ENCODE measurements around the gene EPB41L3. TPM values are rescaled to one million over a fixed set of nuclear protein-coding genes. Genes with fewer than 3 reads are reported as not detected.

Gene EPB41L3
- polyA plus RNA-seq, 1 donor (not counting 4 experiments of a cell fraction or from before 2014, with no cell fraction given): 0.39 TPM

DNA sequence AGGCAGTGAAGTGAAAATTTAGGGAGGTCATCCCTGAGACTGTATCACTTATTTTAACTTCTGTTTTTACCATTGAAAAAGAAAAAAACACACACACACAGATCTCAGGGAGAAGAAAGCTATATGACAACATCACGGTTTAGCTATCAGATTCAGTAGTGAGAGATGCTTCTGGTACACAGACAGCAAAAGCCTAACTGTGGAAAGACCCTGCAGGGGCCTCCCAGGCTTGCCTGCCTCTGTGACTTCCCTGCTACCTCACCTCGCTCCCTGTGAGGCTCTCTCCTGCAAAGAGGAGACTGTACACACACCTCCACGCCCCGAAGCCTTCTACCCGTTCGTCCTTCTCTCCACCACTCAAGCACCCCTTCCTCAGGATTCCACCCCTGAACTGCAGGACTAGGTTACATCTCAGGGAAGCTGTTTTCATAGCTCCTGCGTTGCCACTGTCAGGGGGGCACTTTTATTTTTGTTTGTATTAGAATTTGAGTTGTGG, 86.3 kb downstream of the EPB41L3 start:
- Histone ChIP-seq H3K9me3 (ENCODE audit: control insufficient read depth, low read depth, low read length) (no peaks in the 10 kb centered on the region), H3K27me3 (ENCODE audit: control insufficient read depth, extremely low read depth, insufficient read depth, low read length) (no peaks in the 10 kb centered on the region), H3K4me3 (ENCODE audit: control insufficient read depth in 2 of 3, extremely low read depth in 1 of 3, insufficient read depth in 2 of 3, low read depth in 1 of 3, low read length in 3 of 3) (no peak overlapping the region), H3K9me1 (ENCODE audit: control insufficient read depth, extremely low read depth, insufficient read depth, low read length) (no peaks in the 10 kb centered on the region), H3K4me2 (ENCODE audit: control insufficient read depth, extremely low read depth, insufficient read depth, low read depth, low read length) (no peak overlapping the region), H3K79me2 (ENCODE audit: control insufficient read depth, insufficient read depth, low read length) (no peaks in the 10 kb centered on the region), H2AFZ (ENCODE audit: control insufficient read depth, low read length) (no peak overlapping the region), H3K4me1 (ENCODE audit: control insufficient read depth, extremely low read depth, insufficient read depth, low read length) (no peaks in the 10 kb centered on the region), H3K36me3 (ENCODE audit: control insufficient read depth in 2 of 2, extremely low read depth in 1 of 2, insufficient read depth in 2 of 2, low read length in 2 of 2) (no peaks in the 10 kb centered on the region), H4K20me1 (ENCODE audit: control insufficient read depth, extremely low read depth, insufficient read depth, low read length) (no peaks in the 10 kb centered on the region), H3K9ac (ENCODE audit: control insufficient read depth, extremely low read depth, insufficient read depth, low read length) (no peak overlapping the region), H3K27ac (ENCODE audit: control insufficient read depth, insufficient read depth, low read length) (no peak overlapping the region)
- DNase-seq (ENCODE audit: low read depth, low spot score) (no peak), FAIRE-seq (no peak)
- TF ChIP-seq, protein P1, sequence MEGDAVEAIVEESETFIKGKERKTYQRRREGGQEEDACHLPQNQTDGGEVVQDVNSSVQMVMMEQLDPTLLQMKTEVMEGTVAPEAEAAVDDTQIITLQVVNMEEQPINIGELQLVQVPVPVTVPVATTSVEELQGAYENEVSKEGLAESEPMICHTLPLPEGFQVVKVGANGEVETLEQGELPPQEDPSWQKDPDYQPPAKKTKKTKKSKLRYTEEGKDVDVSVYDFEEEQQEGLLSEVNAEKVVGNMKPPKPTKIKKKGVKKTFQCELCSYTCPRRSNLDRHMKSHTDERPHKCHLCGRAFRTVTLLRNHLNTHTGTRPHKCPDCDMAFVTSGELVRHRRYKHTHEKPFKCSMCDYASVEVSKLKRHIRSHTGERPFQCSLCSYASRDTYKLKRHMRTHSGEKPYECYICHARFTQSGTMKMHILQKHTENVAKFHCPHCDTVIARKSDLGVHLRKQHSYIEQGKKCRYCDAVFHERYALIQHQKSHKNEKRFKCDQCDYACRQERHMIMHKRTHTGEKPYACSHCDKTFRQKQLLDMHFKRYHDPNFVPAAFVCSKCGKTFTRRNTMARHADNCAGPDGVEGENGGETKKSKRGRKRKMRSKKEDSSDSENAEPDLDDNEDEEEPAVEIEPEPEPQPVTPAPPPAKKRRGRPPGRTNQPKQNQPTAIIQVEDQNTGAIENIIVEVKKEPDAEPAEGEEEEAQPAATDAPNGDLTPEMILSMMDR (optimal IDR thresholded peaks at IDR 0.05 in 1 of 3, IDR thresholded peaks at IDR 0.05 in 1 of 3, conservative IDR thresholded peaks at IDR 0.05 in 1 of 3; ENCODE audit: extremely low read depth in 1 of 3, insufficient read depth in 2 of 3, low read length in 3 of 3): no peak
- no peak for TF ChIP-seq EZH2 (IDR thresholded peaks at IDR 0.05; ENCODE audit: low read length)
- dilution Hi-C loops (cut with MboI; ENCODE audit: extremely low pct_ligation_motif_present, low sequenced_read_pairs): no loop called here

DNA sequence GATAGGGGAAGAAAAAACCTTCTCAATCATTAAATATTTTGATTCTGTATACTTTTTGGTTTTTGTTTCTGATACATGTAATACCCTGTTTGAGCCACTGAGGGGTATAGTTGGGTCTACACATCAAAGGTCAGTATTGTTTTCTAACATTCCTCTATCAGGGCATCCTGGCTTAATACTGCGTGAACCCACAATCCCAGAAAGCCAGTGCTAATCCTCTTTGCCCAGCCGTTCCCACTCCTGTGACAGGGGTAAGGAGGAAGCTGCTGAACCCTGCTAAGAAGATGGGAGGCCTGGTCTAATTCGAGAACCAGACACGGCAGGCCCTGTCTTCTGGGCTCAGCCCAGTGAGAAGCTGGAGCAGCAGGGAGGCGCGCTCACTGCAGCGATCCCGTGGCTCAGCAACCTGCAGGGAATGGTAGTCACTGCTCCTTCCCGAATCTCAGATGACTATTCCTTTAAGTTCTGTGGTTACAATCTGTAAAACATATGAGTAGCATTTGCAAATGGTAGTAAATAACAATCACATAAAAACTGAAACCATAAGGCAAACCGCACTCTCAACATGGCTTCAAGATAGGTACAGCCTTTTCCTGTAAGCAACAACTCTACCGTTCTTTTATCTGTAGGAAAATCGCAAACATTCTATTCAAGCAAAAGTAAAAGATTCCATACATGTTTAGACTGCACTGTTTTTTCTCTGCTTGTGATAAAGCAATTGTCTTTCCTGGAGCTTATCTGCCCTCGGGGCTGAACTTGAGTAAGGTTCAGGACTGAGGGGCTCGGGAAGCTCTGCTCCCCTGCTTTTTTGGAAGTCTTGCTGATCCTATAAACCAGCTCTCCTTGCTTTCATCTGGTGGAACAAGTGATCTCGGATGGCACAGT, 87.0 kb downstream of the EPB41L3 start:
- FAIRE-seq: no peak
- H3K27ac ChIP-seq (ENCODE audit: control insufficient read depth, insufficient read depth, low read length): no peak overlapping the region

More for the DNA sequence above, 87.0 kb downstream of the EPB41L3 start:
- H3K9me3 ChIP-seq (ENCODE audit: control insufficient read depth, low read depth, low read length): no peaks in the 10 kb centered on the region
- H2AFZ ChIP-seq (ENCODE audit: control insufficient read depth, low read length): no peak overlapping the region
- DNase-seq (ENCODE audit: low read depth, low spot score): no peak
- no peaks in the 10 kb centered on the region for H3K9me1 ChIP-seq (ENCODE audit: control insufficient read depth, extremely low read depth, insufficient read depth, low read length)
- dilution Hi-C loops (cut with MboI; ENCODE audit: extremely low pct_ligation_motif_present, low sequenced_read_pairs): no loop called here
- no peak overlapping the region for H3K9ac ChIP-seq (ENCODE audit: control insufficient read depth, extremely low read depth, insufficient read depth, low read length)
- H3K4me2 ChIP-seq (ENCODE audit: control insufficient read depth, extremely low read depth, insufficient read depth, low read depth, low read length): no peak overlapping the region
- no peak for TF ChIP-seq EZH2 (IDR thresholded peaks at IDR 0.05; ENCODE audit: low read length)
- TF ChIP-seq, protein P1 (optimal IDR thresholded peaks at IDR 0.05 in 1 of 3, IDR thresholded peaks at IDR 0.05 in 1 of 3, conservative IDR thresholded peaks at IDR 0.05 in 1 of 3; ENCODE audit: extremely low read depth in 1 of 3, insufficient read depth in 2 of 3, low read length in 3 of 3): no peak
- no peaks in the 10 kb centered on the region for H3K4me1 ChIP-seq (ENCODE audit: control insufficient read depth, extremely low read depth, insufficient read depth, low read length)
- H3K27me3 ChIP-seq (ENCODE audit: control insufficient read depth, extremely low read depth, insufficient read depth, low read length): no peaks in the 10 kb centered on the region
- H3K4me3 ChIP-seq (ENCODE audit: control insufficient read depth in 2 of 3, extremely low read depth in 1 of 3, insufficient read depth in 2 of 3, low read depth in 1 of 3, low read length in 3 of 3): no peak overlapping the region
- H3K36me3 ChIP-seq (ENCODE audit: control insufficient read depth in 2 of 2, extremely low read depth in 1 of 2, insufficient read depth in 2 of 2, low read length in 2 of 2): no peaks in the 10 kb centered on the region
- H4K20me1 ChIP-seq (ENCODE audit: control insufficient read depth, extremely low read depth, insufficient read depth, low read length): no peaks in the 10 kb centered on the region
- H3K79me2 ChIP-seq (ENCODE audit: control insufficient read depth, insufficient read depth, low read length): no peaks in the 10 kb centered on the region

All from keratinocyte (primary cell).